NOMO-1 treated with DMSO at 0.1 percent for 48 hours (cell line): ENCODE data around the gene PANK4.
"Not testable (repeated sequence)": the region's sequence is repeated elsewhere in the genome, so short reads cannot be mapped to it uniquely, and the experiment has no call there.

Experiments
- DNase-seq: peaks from one replicate; lab custom pipeline; 2025; ENCODE audit not compliant: unreplicated experiment; lab: John Stamatoyannopoulos, UW

PANK4 gene

DNA sequence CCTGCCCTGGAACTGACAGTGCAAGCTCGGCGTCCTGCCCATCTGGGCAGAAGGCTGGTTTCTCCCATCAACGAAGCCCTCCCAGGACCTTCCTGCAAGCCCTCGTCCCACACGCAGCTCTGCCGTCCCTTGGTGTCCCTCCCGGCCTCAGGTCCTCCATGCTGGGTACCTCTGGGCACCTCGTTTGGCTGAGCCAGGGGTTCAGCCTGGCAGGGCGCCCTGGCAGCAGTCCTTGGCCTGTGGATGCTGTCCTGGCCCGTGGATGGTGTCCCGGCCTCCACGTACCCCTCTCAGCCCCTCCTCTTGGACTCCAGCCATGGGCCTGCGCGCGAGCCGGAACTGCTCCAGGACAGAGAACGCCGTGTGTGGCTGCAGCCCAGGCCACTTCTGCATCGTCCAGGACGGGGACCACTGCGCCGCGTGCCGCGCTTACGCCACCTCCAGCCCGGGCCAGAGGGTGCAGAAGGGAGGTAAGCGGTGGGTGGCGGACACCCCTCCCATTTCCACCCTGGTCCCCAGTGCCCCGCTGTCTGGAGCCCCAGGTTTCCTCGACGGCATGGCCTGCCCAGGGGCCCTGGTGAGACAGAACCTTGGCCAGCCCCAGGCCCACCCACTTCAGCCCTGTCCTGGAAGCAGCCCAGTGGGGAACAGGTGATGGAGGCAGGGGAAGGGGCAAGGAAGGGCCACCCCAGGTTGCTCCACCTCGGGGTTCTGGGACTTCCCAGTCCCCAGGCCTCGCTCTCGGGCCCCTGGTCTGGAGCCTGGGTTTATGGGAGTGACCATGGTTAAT lies 33.3 kb upstream of the PANK4 start:
- no peak for DNase-seq

DNA sequence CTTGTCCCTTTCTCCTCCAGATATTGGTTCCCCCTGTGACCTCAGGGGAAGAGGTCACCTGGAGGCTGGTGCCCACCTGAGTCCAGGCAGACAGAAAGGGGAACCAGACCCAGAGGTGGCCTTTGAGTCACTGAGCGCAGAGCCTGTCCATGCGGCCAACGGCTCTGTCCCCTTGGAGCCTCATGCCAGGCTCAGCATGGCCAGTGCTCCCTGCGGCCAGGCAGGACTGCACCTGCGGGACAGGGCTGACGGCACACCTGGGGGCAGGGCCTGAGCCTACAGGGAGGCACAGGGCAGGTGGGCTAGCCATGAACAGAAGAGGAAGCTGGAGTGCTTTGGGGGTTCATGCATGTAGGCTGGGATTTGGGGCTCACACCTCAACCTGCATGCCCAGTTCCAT lies 32.5 kb upstream of the PANK4 start:
- DNase-seq = no peak

DNA sequence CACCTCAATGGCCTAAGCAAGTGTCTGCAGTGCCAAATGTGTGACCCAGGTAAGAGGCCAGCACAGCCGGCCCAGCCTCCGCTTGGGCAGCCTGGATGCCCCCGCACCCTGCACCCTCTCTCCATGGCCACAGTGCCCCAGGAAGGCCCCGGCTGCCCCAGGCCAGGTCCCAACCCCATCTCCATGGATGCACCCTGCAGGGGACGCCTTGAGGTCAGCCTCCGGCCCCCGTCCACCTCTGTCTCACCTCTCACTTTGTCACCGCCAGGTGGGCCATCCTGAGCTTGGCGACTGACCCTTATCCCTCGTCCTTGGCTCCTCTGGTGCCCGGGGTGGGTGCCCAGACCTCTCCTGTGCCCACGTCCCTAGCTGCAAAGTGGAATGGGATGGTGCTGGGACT lies 32.0 kb upstream of the PANK4 start:
- no peak for DNase-seq

DNA sequence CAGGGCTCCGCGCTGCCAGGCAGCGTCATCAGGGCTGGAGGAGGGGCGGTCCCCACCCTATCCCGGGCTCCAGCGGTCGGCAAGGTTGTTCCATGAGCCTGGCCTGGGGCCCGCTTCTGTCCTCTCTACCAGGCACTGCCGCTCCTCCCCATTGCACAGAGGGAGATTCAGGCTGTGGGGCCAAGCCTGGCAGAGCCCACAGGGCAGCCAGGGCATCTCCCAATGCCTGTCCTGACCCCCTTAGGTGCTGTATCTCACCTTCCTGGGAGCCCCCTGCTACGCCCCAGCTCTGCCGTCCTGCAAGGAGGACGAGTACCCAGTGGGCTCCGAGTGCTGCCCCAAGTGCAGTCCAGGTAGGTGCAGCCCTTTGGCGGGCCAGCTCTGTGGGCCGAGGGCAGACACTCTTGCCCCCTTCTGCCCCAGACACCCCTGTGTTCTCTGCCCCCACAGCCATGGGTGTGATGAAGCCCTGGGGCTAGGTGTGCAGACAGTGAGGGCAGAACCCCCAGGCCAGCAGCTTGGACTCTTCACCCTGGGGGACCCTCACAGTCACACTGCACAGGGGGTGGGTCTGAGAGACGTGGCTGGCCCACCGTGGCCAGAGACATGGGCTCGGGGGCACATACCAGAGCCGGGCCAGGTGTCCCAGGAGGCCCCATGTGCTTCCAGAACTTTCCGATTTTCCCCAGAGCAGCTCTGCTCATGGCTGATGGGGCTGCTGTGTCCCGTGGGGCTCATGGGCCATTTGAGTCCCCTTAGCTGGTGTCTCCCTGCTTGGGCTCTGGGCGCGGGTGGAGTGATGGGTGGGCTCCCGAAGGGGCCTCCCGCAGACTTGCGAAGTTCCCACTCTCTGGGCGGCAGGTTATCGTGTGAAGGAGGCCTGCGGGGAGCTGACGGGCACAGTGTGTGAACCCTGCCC lies 31.3 kb upstream of the PANK4 start:
- DNase-seq = no peak

DNA sequence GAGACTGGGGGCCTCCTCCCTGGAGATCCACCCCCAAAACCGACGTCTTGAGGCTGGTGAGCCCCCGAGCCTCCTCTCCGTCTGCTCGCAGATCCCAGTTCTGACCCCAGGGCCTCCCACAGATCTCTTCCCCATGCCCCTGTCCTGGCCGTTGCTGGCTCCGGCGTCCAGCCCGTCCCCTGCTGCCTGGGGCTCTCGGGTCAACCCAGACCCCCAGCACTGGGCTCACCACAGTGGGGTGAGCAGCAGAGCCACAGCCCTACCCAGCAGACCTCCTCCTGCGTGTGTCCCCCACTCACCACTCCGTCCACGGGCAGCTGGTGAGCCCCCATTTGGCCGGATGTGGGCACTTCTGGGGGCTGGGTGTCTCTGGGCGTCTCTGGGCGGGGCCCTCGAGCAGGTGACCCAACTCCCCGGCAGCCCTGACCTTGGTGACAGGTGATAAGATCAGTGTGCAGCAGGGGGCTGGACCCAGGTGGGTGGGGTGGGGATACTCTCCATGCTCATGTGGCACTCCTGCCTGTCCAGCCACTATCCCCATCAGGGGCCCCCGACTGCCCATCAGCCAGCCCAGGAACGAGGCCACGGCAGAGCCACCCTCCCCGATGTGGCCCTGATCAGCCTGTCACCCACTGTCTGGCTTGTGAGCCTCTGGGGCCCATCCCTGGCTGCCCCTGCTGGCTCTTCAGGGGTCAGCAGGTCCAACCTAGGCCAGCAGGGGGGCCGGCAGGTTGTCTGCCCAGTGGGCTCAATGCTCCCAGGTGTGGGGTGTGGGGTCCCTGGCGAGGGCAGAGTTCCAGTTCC lies 30.5 kb upstream of the PANK4 start:
- no peak for DNase-seq

DNA sequence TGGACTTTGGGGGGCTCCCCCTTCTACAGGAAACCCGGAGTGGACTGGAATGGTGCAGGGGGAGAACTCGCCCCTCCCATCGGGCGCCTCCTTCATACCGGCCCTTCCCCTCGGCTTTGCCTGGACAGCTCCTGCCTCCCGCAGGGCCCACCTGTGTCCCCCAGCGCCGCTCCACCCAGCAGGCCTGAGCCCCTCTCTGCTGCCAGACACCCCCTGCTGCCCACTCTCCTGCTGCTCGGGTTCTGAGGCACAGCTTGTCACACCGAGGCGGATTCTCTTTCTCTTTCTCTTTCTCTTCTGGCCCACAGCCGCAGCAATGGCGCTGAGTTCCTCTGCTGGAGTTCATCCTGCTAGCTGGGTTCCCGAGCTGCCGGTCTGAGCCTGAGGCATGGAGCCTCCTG lies 29.9 kb upstream of the PANK4 start, which contains the start of gene TNFRSF14:
TSS of gene TNFRSF14 (plus strand) at position 95 of the 401 bp plus-strand sequence. CDS start at position 389, 294 bp downstream.
- peak; percentile 68 for DNase-seq

DNA sequence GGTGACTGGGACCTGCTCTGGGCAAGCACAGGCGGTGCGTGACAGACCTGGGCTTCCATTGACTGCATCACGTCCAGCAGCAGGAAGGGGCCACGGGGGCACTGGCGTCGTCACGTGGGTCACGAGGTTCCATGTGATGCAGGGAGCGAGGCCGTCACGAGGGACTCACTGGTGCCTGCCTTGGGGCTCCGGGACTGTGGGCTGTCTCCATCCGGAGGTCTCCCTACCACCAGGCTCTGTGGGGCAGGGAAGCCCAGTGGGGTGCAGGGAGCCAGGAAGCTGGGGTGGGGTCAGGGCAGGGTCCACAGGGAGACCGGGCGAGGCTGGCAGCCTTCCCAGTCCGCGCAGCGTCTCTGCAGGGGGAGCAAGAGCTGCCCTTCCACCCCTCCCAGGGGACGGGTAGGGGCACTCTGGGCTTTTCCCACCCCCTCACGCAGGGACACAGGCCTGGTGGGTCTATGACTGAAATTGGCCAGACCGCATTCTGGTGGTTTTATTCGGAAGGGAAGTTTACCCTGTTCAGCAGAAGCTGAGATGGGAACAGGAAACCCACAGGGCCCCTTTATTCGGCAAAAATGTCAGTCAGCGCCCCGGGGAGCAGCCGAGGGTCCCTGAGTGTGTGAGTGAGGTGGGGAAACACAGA lies 29.4 kb upstream of the PANK4 start:
- peak; percentile 62 for DNase-seq

DNA sequence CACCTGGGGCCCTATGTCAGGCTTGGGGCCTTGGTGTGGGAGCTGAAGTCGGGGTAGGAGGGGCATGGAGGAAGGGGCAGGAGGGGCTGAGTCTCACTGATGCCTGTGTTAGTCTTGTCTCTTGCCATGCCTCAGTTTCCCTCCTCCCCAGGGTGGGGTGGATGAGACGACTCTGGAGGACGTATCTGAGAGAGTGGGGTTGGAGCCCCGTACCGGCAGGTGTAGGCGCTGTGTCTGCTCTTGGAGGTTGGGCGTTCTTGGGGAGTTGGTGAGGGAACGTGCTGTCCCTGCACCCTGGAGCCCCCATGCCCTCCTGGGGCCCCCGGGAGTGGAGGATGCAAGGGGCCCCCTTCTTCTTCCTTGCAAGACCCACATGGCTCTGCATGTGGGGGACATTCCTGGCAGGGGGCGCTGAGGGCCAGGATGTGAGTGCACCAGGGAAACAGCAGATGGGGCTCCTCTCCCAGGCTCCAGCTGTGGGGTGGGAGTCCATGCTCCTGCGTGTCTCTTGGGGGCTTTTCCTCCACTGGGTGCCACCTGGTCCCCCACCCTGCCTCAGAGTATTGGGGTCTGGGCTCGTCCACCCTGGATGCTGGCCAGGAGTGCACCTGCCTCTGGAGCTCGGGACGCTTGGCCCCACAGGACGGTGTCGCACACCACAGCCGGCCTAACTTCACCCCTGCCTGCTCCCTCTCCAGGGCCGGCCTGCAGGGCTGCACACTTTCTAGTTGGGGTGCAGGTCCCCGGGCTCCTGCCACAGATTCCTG lies 28.4 kb upstream of the PANK4 start:
- no peak for DNase-seq

DNA sequence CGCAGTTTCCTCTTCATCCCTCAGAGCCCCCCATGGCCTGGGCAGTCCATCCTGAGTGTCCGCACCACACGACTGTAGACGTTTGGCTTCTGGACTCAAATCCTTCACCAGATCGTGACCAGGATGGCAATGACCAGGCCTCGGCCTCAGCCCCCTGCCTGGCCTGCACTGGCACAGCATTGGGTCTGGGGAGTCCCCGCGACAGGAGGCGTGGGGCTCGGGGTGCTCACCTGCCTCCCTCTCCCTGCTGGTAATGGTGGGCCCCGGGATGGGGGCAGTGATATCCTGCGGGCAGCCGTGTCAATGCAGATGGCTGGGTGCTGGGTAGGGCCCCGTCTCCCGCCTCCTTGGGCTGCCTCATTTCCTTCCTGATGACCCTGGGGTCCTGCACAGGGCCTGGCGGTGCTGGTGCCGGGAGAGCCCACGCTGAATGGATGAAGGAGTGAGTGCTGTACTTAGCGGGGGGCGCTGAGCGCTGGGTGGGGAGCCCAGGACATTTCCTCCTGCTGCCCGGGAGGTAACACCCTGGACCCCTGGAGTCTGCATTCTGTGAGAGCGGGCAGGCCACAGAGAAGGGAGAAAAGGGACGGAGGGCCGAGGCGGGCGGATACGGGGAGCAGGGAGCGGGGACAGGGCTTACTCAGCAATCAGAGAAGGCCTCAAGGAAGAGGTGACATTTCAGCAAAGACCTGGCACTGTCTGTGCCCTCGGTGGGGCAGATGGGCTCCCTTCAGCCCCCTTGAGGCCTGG lies 27.6 kb upstream of the PANK4 start:
- no peak for DNase-seq

DNA sequence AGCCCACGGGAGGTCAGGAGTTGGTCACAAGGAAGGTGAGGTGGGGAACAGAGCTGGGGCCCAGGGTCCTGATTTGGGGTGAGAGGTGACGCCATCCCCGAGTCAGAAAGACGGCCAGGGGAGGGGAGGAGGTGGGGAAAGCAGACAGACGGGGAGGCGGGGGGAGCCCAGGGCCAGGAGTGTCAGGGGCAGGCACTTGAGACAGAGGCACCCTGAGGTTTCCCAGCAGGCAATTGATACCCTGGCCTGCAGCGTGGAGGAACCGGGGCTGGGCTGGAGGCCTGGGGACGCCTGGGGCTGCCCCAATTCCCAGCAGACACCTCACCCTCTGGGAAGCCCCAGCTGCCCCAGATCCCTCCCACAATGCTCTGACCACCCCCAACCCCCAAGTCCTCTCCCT lies 26.7 kb upstream of the PANK4 start:
- not testable (repeated sequence) for DNase-seq

DNA sequence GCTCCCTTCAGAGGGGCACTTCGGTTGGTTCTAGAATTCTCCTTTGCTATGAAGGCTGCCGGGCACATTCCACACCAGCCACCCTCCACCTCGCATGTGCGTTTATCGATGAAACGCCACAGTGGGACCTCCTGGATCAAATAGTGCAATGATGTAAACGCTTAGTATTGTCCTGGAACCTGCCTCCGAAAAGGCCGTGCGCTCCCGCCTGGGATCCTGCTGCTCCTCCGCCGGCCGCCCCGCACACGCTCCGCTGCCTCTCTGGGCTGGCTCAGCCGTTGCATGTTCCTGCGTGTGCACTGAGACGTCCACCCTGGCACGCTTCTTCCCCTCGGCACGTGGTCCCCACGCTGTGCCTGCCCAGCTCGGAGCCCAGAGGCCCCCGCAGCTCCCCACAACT lies 25.8 kb upstream of the PANK4 start:
- no peak for DNase-seq

DNA sequence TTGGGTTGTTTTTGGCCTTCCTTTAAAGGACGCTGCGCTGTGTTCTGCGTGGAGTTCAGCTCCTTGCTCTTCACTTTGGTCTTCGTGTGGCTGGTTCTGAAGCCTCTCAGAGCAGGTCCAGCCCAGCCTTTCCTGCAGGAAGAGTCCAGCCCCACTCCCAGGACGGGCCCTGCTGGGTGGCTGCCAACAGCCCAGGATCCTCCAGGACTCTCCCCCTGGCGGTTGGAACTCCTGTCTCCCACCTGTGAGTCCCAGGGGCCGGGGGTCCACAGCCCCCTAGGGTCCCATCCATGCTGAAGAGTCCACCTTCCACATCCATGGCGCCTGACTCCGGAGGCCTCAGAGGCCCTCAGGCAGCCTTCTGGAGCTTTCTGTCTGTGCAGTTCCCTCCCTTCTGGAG lies 25.1 kb upstream of the PANK4 start:
- DNase-seq = not testable (repeated sequence)

DNA sequence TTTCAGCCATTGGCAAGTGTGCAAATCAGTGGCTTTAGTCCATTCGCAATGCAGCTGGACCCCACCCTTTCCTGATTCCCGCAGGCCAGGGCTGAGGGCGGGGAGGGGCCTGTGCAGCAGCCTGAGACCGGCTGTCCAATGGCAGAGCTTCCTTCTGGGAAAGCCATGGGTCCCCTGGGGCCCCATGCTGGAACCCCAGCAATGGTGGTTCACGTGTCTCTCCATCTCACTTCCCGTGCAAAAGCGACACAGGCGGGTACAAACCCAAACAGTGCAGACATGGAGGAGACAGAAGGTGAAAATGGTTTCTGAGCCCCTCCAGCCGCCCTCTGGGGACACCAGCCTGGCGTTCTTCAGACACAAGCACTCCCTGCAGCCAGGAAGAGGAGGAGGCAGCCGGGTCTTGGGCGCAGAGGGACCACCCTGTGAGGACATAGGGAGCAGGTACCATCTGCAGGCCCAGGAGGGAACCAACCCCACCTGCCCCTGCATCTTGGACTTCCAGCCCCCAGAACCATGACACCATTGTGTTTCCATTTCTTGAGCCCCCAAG lies 24.0 kb upstream of the PANK4 start:
- DNase-seq = not testable (repeated sequence)

DNA sequence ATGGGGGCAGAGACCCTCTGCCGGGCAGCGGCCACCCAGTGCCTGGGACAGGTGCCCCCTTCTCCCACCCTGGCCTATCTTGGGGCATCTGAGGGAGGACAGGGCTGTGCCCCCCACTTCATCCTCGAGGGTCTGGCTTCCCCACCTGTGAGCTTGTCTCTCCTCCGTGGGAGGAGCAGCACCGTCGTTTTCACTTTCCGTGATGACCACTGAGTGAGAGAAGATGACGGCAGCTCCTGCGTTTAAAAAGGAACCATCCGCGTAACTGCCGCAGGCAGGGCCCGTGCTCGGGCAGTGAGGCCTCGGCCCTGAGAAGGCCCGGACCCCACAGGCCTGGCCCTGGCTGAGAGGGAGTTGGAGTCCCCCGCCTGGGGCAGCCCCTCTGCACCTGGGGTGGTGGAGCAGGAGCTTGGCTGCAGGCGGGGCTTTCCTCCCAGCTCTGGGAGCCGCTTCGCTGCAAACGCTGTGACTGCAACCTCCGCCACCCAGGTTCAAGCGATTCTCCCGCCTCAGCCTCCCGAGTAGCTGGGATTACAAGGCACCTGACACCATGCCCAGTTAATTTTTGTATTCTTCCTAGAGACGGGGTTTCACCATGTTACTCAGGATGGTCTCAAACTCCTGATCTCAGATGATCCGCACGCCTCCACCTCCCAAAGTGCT lies 23.1 kb upstream of the PANK4 start:
- DNase-seq = not testable (repeated sequence)

DNA sequence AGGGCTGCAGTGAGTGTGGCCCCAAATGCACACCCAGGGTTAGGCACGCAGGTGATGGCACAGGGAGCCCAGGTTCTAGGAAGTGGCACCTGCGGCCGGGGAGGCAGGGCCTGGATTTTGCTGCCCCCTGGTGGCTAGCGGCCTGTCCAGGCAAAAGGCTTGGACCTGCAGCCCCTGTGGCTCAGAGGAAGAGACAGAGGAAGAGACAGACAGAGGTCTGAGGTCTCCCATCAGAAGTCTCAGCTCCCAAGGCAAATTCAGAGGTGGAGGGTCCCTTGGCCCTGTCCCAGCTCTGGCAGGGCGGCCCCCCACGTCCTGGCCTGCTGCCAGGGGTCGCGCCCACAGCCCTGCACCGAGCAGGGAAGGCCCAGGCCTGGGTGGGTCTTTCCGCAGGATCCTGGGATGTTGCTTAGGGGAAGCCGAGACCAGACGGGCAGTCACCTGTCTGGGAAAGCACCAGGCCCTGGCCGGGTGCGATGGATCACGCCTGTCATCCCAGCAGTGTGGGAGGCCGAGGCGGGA lies 21.7 kb upstream of the PANK4 start:
- peak; percentile 67 for DNase-seq

DNA sequence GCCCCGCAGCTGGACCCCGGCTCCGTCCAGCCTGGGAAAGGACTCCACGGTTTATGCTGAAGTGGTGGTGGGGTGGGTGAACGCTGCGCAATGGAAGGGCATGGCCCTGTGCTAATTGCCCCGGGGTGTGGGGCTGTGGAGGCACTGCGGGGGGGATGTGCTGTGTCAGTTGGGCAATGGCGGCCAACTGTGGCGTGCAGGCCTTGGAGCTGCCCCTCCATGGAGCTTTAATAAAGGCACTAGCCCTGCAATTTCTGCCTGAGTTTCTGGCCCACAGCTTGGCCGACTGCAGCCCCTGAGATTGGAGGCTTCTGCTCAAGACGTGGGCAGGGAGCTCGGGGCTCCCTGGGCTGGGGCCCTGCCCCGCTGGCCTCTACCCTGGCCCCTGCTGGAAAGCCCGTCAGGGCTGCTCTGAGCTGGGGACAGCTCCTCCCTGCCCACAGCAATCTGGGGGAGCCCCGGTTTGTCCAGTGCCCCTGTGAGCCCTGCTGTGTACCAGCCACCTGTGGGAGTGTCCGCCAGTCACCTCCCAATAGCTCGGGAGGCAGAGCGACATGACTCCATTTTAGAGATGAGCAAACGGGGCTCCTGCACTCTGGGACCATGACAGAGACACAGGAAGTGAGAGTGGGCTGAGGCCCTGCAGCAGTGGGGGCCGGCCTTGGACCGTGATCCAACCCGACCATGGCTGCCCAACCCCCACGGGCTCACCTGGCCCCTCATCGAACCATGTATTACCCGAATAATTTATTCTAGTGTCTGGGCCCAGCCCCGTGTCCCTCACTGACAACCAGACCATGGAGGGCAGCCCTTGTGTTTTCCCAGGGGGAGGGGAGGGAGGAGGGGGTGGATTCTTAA lies 21.0 kb upstream of the PANK4 start:
- DNase-seq = peak; percentile 44

DNA sequence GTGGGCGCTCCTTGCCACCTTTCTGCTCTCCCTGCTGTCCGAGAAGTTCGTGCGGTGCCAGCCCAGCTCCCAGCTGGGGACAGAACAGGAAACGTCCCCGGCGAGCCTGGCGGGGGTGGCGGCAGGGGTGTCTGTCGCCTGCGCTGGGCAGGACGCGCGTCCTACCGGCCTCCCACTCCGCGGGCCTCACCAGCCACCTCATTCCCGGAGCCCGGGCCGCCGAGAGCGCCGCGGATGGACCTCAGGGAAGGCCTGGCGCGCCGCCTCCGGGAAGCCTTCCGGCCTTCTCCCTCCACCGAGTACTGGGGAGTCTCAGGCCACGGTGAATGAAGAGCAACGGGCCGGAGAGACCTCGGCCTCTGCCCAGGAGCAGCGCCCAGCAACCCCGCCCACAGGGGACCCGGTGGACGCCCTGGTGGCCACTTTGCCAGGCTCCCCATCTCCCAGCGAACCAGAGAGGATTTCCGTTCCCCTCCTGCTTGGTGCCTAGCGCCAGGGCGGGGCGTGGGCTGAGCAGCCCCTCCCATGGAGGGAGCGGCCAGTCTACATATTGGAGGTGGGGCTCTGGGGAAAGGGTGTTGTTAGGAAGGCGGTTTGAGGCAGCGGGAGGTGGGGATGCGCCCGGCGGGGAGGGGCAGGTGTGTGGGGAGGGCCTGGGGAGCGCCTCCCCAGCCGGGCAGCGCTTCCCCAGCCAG lies 20.3 kb upstream of the PANK4 start:
- DNase-seq = peak; percentile 90
